HS-27A (cell line): ENCODE results near the gene DCAF4.
A peak's percentile ranks its signal among the peaks of the same experiment; 100 is the strongest.

Source experiments
- DNase-seq: peaks from one replicate; pipeline ENCODE4 v3.0.0-alpha.2; 2012; ENCODE audit warnings: low read depth, missing footprints

The DCAF4 gene

GRCh38 chr14:72894623-72895378 lies 31.5 kb upstream of the DCAF4 start:
- no peak for DNase-seq

- DNase-seq, result no peak
Observed at GRCh38 chr14:72898448-72898847, 27.8 kb upstream of the DCAF4 start.

- no peak for DNase-seq
Observed at GRCh38 chr14:72901361-72901760, 24.9 kb upstream of the DCAF4 start.

DNA sequence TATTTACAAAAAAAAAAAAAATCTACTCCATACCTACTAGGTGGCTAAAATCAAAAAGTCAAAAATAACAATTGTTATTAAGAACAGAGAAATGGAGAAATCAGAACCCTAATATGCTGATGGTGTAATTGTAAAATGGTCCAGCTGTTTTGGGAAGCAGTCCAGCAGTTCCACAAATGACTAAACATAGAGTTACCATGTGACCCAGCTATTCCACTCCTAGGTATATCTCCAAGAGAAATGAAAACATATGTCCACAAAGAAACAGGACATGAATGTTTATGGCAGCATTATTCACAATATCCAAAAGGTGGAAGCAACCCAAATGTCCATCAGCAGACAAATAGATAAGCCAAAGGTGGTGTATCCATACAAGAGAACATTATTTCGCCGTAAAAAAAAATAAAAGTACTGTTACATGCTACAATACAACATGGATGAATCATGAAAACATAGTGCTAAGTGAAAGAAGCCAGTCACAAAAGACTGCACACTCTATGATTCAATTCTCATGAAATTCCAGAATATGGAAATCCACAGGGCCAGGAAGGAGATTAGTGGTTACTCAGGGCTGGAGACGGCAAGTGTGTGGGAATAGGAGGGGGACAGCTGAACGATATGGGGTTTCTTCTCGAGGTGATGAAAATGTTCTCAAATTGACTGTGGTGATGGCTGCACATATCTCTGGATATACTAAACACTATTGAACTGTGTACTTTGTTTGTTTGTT lies 23.3 kb upstream of the DCAF4 start:
- no peak for DNase-seq

DNA sequence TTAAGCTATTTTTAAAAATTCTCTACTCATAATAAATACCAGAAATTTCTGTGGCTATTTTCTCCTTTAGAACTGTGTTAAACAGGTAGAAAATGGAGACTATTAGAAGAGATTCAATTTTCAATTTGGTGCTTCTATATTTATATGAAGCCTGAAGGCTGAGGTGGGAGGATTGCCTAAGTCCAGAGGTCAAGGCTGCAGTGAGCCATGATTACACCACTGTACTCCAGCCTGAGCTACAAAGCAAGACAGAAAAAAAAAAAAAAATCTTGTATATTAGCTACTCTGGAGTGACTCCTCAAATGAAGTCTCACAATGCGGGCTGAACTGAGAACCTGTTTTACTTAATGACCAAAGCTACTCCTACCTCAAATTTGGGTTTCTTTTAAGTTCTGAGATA lies 22.5 kb upstream of the DCAF4 start:
- DNase-seq, result no peak

- DNase-seq, result no peak
Observed at GRCh38 chr14:72904218-72904617, 22.0 kb upstream of the DCAF4 start.

DNA sequence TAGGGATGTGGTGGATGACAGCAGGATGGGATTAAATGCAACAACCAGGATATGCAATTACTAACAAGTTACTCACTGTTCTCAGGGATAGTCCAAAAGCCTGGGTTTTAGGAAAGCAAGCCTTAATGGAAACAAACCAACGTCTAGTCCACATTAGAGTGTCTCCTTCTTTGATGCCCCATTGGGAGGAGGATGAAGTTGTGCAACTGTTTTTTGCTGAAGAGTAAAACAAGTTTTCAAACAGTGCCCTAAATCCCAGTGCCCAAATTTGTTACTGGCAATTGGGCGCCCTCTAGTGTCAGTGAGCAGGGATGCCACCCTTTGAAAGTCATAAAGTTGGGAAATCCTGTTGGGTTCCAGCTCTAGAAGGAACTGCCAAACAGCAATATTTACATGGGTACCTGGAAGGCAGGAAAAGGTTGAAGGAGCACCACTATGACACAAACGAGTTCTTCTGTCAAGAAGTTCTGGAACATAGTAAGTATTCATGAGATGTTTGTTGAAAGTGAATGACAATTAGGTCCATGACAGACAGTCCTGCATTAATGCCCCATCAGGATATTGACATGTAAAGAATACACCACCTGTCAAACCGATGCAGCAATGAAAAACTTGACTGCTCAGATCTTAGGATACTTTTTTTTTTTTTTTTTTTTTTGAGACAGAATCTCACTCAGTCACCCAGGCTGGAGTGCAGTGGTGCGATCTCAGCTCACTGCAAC lies 21.3 kb upstream of the DCAF4 start:
- peak; percentile 72 for DNase-seq

DNA sequence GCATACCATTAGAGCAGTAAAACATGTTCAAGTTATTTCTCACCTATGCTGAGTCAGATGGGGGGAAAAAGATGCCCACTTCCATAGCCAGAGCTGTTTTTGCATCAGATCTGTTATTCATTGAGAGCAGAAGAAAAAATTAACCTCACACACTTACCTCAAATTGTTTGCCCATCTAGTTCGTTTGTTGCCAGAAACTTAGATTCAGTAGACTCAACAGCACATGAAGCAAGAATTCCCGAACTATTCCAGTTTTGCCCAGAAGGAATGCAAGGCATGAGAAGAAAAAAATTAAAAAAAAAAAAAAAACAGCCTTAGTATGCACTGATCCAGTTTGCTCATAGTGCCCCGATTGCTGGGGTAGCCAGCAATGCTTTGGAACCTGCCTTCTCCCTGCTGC lies 19.9 kb upstream of the DCAF4 start:
- DNase-seq, result peak; percentile 84

DNA sequence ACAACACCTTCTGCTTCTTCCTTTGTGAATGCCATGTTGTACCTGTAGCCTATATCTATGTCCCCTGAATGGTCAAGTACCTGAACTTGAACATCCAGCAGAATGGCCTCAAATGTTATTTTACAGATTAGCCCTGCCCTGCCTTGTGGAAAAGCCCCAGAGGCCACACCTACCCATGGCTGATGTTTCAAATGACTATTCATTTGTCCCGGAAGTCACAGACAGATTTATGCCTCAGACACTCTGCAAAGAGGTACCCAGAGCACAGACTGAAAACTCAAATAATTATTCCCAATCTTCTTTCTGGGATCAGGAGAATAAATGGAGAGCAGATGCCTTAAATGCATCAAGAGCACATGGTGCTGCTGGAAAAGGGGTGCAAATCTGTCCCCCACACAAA lies 19.4 kb upstream of the DCAF4 start:
- DNase-seq, result no peak

DNA sequence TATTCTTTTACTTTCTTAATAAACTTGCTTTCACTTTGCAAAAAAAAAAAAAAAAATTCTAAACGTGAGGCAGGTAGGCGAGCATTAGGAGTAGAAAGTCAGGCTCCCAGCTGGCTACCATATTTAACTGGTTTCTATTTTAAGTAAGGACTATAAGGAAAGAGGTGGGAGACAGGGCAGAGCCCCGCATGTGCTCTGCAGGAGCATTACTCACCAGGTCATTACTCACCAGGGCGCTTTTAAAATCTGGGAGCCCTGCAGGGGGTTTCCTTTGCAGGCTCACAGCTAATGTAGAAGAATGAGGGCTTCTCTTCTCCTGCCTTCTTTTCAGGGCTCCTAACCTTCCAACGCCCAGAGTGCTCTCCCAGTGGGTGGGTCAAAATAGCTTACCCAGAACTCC lies 18.4 kb upstream of the DCAF4 start:
- peak; percentile 41 for DNase-seq

DNA sequence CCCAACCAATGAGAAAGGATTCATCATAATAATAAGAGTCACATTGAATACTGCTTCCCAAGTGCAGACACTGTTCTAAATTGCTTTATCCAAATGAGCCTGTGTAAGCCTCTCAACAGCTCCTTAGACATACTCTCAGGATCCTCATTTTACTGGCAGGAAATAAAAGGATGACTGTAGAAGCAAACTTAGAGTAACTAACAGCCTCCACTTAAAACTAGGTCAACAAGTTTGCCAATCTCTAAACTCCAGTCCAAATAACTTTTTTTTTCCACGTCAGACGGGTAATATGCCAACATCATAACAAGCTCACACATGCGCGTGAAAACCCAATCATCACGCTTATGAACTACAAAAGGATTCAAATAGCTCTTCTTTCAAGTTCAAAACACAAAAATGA lies 17.1 kb upstream of the DCAF4 start:
- DNase-seq, result no peak

- DNase-seq, result no peak
Observed at GRCh38 chr14:72913809-72914208, 12.5 kb upstream of the DCAF4 start.

DNA sequence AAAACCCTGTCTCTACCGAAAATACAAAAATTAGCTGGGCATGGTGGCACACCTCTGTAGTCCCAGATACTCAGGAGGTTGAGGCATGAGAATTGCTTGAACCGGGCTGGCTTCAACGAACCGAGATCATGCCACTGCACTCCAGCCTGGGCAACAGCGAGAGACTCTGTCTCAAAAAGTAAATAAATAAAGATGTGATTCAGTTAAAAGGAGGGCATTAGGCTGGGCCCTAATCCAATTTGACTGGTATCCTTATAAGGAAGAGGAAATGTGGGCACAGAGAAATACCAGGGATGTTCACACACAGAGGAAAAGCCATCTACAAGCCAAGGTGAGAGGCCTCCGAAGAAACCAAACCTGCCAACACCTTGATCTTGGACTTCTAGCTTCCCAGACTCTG lies 10.1 kb upstream of the DCAF4 start:
- no peak for DNase-seq

DNA sequence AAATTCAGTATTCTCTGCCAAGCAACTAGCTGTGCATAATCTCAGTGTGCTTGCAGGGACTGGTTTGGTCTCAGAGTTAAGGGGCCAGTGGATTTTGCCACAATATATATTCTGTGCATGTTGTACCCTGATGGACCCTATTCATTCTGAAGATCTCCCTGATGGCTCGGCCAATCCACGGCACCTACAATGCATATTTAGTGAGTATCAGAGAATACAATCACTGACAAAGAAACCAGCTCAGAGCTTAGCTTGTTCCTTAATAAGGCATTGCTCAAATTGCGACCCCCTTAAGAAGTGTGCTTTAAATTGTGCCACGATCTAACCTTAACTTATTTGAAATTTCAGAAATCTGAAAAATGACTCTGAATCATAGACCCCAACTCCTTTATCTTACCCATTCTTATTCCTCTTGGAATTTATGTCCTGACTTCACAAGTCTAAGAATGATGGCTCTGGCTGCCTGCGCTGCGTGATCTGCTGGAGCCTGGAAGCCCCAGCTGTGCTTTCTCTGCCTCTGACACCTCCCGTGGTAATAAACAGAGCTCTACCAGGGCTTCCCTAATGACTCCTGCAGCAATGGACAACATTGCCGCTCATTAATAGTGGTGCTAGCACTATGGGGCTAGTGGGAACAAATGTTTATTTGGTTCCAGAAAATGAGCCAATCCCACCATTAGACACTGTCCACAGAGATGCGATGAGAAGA lies 9.0 kb upstream of the DCAF4 start:
- no peak for DNase-seq

DNA sequence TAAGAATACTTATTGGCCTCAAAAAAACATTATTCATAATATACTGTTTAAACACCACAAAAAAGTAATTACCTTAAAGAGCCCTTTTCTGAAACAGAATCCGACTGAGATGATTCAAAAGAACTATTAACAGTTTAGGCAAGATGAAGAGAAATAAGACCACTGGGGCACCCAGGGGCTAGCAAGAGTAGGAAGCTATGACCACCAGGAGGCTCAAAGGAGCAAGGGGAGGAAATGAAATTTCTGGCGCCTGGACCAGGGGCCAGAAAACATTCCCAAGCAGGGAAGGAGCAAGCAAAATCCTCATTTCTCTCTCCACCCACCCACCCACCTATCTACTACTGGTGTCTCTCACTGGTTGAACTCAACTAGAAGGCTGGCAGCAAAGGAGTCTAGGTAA lies 6.3 kb upstream of the DCAF4 start:
- no peak for DNase-seq

GRCh38 chr14:72921396-72921795 lies 4.9 kb upstream of the DCAF4 start:
- DNase-seq, result no peak

DNA sequence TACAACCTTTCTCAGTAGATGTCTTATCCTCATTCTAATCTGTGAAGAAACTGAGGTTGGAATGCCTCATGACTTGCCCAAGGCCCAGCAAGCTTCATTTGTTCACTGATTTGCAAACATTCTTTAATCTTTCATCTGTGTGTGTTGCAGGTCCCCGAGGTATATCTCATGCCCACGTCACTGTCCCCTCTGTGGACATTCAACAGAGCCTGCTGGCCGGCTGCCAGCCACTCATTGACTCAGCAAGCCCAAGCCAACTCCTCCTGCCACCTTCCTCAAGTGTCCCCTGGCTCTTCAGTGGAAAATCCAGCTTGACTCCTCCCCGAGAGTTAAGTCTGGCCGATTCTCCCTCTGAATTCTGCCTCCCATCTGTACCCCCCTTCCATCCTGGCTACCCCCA lies 1.9 kb upstream of the DCAF4 start:
- DNase-seq, result no peak

- no peak for DNase-seq
Observed at GRCh38 chr14:72925171-72925759, 999 bp upstream of the DCAF4 start.

GRCh38 chr14:72925815-72926291 lies 411 bp upstream of the DCAF4 start:
- DNase-seq, result no peak

GRCh38 chr14:72928872-72929271 lies 2.6 kb downstream of the DCAF4 start:
- no peak for DNase-seq

- DNase-seq, result no peak
Observed at GRCh38 chr14:72929316-72930080, 3.2 kb downstream of the DCAF4 start.
